NCI-H345 (cell line): ENCODE measurements around the gene POLA1.

Source experiments
- DNase-seq: peaks from one replicate; lab custom pipeline; 2025; lab: John Stamatoyannopoulos, UW

The POLA1 gene

DNA sequence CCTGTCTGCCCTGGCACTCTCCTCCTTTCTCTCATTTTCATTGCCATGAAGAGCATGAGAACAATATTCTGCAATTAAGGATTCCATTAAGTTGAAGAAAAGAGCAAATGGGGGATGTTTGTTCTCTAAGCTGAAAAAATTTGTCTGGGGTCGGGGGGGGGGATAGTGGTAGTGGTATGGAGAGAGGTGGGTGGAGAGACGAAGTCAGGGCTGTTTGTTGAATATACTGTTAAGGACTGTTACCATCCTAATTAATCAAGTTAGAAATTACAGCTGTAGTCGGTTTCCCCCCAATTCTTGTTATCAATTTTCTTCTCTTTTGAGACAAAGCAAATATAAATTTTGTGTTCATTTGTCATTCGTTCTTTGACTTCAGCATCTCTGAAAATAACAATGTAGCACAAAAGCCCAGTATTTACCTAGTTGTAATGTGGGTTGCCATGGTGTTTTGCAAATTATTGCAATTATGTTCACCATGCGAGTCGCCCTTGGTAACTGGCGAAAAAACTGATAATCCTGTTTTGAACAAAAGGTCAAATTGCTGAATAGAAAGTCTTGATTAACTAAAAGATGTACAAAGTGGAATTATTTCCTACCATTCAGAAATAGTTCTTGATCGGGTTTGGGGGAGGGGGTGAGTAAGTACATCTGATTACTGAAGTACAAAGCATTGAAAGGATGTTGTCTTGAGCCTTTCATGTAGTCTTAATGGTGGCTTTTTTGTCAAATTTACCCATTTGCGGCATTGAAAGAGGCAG, 183.0 kb downstream of the POLA1 start:
- no peak for DNase-seq

- DNase-seq: no peak
Observed at GRCh38 chrX:24877288-24877664, 183.6 kb downstream of the POLA1 start.

DNA sequence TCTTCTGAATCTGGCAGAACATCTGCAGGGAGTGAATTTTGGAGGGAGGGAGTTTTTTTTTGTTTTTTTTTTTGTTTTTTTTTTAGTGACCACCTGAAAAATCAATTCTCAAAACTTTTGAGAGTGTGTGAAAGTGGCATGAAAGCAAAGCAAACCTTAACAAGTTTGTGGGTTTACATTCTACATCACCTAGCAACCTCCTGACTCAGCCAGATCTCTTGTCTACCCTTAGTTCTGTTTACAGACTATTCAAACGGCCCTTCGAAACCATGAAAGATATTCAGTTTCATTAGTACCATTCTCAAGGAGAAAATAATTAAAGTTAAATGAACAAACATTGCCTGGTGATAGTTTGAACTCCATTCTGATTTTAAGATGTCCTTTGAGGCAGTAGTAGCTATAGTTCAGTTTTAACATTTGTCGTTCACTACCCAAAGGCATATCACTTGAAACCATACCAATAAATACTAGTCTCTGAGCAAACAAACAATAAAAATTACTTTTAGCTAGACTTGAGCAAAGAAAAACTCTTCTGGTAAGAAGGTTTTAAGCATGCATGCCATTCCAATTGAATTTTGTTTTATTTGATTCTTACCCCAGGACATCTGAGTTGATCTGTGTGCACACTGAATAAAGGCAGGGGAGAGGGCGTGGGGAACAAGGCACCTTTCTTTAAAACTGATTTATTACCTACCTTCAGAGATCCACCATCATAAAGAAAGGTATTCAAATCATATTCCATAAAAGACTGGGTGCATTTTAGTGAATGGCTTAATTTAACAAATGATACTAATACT, 184.3 kb downstream of the POLA1 start:
- DNase-seq: no peak

DNA sequence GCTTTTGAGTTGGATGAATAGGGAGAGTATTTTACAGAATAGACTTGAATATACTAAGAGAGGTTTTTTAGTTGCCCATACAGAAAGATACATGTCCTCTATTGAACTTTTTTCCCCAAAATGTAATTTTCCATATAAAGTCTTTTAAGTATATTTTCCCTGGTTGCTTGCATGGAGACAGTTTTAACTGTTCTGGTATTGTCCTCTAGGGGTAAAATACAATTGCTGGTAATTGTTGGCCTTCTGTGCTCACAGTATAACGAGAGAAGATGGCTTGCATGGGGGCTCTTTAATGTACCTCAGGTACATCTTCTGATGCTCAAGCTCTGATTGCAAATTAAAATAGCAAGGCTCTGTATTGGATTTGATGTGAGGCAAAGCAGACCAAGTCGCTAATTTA, 186.0 kb downstream of the POLA1 start:
- DNase-seq: no peak

DNA sequence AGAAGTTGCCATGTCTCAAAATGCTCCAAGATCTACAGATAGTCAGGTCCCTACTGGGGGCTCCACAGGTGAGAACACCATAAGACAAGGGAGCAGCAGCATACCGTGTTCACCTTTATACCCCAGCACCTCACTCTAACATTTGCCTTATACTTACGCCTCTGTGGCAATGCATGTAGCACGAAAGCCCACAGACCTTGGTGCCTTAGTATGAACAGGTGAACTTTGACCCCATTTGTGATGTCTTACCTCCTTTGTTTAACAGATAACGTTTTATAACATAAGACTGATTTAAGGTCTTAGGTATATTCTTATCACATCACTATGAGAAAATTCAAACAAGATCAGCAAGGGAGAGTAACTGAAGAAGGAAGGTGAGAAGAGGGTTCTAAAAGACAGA, 193.2 kb downstream of the POLA1 start:
- no peak for DNase-seq

GRCh38 chrX:24890677-24891076, 197.0 kb downstream of the POLA1 start:
- DNase-seq: no peak

DNA sequence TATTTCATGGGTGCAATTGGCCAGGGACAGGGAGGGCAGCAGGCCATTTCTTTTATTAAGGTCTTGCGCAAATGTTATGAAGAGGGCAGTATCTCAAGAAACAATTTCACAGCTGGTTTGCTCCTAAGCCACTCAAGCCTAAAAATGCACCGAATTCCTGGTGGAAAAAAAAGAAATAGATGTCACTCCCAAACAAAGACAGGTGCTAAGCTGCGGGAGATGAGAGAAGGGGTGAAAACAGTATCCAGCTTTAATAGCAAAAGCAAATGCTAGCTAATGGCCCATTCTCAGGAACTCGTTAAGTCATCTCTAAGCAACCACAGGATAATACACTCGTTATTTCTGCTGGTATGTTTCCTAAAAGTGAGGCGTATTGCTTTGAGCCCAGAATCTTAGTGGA, 205.7 kb downstream of the POLA1 start:
- DNase-seq: no peak

DNA sequence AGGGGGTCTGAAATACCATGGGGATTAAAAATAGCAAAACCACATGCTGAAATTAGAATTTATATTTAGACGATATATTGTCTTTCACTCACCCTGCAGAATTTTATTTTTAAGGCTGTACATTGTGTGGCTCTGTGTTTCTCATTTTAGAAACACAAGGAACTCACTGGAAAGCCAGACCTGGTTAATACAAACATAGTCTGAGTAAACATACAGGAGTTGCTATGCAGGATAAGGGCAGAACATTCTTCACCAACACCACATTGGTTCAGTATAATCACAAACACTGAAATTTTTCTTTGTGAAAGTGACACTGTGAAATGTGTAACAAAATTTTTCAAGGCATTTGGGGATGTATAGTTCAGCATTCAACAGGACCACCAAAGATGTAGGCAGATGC, 206.5 kb downstream of the POLA1 start:
- no peak for DNase-seq

DNA sequence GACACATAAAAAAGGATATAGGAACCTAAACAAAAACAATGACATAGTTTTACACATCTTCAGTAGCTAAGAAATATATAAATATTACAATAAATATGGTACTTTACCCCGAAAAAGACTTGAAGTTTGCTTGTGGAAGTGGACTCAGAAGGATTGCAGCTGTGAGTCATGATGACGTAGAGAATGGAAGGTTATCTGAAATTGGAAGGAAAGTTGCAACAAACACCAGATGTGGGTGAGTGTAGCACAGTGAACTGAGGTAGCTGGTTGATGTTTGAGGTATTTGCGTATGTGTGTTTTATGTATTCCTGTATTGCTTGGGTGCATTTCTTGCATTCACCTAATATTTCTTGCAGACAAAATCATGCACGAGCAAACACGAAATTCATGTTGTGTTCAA, 209.1 kb downstream of the POLA1 start:
- DNase-seq: no peak

GRCh38 chrX:24918715-24919114, 225.0 kb downstream of the POLA1 start:
- no peak for DNase-seq

DNA sequence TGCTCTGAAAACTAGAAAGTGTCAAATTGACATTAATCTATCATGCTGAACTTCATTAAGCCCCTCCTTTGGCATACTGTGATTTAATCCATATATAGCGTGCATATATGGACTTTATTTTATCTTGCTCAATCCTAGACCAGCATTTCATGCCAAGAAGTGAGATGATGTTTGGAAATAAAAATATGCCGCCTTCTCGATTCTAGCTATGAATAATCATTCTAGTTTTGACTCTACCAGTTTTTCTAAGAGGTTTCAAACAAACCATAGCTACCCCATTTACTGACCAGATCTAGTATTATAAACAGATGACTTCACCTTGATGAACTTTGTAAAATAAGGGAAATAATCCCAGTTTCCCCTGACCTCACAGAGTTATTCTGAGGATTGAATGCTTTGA, 227.1 kb downstream of the POLA1 start:
- no peak for DNase-seq

DNA sequence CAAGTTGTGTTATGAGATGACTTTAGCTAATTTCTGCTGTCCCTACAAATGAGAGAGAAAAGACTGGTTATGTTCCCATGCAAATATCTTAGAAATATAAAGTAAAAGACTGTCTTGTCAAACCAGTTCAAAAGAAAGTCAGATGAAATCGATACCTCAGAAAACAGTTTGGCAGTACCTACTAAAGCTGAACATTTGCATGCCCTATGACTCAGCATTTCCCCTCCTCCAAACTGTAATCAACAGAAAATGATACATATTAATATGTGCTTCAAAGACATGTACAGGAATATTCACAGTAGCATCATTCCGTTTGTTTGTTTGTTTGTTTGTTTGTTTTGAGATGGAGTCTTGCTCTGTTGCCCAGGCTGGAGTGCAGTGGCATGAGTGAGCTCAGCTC, 231.7 kb downstream of the POLA1 start:
- DNase-seq: no peak

DNA sequence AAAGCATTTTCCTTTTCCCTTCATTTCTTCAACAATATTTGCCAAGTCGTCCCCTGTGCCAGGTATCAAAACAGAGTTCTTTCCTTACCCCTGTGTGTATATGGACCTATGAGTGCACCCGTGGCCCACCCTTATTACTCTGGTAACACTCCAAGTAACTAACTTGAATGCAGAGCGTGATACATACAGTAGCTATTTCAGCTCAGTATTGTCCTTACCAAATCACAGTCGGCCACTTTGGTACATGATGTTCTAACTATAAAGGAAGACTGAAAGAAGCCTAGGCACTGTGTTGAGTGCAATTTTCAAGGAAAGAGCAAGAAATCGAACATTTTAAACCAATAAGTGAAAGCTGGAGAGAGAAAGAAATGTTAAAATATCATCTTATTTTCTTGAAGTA, 233.7 kb downstream of the POLA1 start:
- DNase-seq: no peak

DNA sequence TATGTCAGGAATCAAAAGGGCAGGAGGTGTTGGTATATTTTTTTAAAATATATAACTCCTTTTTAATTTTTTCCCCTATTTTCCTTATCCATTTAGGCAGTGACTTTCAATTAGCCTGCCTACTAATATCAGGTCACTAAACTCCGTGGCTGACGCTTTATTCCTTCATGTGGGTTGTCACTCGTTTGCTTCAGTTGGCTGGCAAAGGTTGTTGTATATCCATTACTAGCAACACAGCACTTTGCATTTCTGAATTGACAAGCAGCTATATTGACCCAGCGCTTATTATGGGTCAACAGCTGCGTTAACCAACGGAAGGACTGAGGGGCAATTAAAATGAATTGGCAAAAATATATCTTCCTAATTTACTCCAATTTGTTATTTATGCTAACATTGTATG, 234.4 kb downstream of the POLA1 start:
- no peak for DNase-seq

- DNase-seq: no peak
Observed at GRCh38 chrX:24934279-24934678, 240.6 kb downstream of the POLA1 start.

DNA sequence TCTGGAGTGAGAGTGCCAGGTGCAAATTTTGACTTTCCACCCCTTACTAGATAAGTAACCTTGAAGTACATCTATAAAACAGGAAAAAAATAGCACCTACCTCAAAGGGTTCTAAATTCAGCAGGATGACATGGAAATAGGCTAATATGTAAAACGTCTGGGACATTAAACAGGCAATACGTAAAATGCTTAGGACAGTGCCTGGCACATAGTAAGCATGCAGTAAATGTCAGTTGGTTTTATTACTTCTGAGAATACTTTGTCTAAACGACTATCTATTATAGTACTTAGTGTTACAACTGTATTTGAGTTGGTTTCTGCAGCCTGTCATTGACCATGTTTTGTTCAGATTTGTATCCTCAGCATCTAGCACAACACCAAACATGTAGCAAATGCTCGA, 251.3 kb downstream of the POLA1 start:
- DNase-seq: no peak

DNA sequence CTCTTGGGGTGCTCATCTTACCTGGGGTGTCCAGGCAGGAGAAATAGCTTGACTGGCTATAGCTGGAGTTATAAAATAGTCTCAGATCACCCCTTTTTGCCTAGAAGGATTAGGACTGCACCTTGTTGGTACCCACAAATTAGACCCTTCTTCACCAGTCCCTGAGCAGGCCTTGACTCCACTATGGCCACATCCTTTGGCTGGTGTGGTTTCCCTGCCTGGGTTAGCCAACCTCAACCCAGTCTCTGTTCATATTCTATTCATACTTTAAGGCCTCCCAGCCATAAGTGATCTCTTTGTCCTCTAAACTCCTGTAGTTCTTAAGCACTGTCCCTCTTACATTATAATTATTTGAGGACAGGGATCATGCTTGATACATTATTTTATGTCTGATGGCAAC, 252.7 kb downstream of the POLA1 start:
- no peak for DNase-seq

- DNase-seq: no peak
Observed at GRCh38 chrX:24954732-24955131, 261.0 kb downstream of the POLA1 start.

DNA sequence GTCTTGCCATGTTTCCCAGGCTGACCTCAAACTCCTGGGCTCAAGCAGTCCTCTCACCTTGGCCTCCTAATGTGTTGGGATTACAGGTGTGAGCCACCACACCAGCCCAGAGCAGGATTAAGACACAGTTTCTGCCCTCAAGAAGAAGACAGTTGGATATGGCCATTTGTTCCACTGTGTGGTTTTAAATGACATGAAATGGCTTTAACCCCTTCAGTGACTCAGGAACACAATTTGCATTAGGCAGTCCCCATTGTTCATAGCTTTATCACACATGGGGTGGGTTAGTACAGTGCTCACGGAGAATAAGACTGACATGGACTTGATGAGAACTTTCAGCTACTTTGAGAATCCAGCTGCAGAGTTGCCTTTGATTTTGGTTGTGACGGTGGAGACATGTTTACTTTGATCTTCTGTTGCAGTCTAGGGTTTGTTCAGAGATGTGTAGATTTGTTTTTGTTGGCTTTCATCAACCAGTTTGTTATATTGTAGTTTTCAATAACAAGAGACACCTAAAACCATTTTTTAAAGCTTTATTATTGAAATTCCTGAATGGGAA, 261.7 kb downstream of the POLA1 start:
- DNase-seq: no peak

DNA sequence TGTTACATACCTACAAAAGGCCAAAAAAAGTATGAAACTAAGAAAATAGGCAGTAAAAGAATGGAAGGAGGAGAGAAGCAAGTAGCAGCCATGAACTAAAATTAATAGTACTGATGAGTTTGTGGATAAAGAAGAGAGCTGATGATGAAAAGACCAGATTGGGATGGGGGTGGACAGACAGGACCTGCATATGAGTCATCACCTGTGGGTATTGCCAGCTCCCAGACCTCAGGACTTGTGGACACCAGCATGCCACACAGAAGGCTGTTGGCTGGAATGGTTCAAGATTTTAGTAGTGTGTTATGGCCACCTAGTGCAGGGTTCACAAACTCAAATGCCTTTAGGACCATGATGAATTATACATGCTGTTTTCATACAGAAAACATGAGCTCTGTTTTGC, 263.1 kb downstream of the POLA1 start:
- DNase-seq: no peak

DNA sequence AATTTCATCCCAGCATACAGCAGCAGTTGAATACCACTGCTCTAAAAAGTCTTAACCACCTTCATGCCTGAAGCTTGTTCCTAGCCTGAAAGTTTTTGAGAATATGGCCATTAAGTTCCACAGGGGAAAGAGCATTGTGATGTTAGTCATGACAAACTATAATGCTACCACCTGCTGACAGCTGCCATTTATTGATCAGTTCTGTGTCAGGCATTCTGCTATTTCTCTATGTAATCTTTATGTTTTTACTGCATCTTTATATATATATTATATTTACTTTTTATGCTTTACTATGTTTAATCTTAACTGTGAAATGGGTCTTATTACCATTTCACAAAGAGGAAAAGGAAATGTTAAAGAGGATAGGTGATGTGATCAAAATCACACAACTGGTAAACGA, 268.1 kb downstream of the POLA1 start:
- DNase-seq: no peak

DNA sequence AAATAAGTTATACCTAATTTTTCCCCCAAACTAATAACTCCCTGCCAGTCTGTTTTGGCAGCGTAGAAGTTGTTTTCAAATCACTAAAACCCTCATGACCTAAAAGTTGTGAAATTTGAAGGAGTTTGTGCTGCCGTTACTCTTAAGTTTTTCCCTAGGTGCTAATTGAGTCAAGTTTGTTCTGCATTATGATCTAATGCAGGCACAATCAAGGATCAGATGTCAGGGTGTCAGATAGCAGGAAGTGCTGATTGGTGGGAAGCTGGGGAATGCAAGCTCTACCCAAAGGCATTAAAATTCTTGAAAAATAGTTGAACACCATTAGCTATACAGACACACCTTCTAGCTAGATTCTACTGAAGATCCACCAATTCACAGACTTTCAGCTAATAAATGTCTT, 270.1 kb downstream of the POLA1 start:
- DNase-seq: no peak

DNA sequence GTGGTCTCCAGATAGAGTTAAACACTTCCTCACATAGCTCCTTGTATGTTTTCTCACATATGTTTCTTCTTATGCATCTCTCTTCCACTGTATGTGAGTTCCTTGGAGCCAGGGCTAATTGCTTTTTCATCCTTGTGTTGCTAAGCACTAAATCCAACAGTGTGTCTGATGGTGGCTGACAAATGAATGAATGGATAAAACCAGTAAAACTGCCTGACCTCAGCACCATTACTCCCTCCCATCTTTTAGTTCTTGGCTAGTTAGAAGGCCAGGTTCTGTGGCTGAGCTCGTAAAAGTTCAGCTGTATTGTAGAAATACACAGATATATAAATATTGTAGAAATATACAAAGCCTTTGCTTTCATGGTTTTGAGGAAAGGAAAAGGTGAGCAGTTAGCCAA, 271.7 kb downstream of the POLA1 start:
- no peak for DNase-seq
